Astrocyte (in vitro differentiated cells and primary cell): Measurements from ENCODE around the gene RIOK3. TPM values are rescaled to one million over a fixed set of nuclear protein-coding genes. Genes with fewer than 3 reads are reported as not detected.
A peak's percentile ranks its signal among the peaks of the same experiment; 100 is the strongest.

Experiments used
- DNase-seq: peaks from one replicate; pipeline ENCODE4 v3.0.0-alpha.2; 2010; ENCODE audit warnings: low read depth
- FAIRE-seq: peaks from 2 replicates; lab custom pipeline; 2011; peaks lifted over from hg19 to GRCh38; lab: Jason Lieb, UNC
- H2AFZ ChIP-seq: 2 replicates; pipeline ENCODE4 v1.6.0; 2012; ENCODE audit warnings: low read depth, low read length, inconsistent platforms
- H3K27ac ChIP-seq: 2 replicates; pipeline ENCODE4 v1.5.1; 2011; ENCODE audit warnings: low read depth, low read length, inconsistent platforms
- H3K27me3 ChIP-seq: 2 replicates; pipeline ENCODE4 v1.6.0; 2011; ENCODE audit warnings: low read length, inconsistent platforms; ENCODE audit not compliant: insufficient read depth
- H3K36me3 ChIP-seq: 2 replicates; pipeline ENCODE4 v1.5.1; 2011; ENCODE audit warnings: low read length, inconsistent platforms; ENCODE audit not compliant: insufficient read depth
- H3K4me1 ChIP-seq: 2 replicates; pipeline ENCODE4 v1.5.1; 2011; ENCODE audit warnings: low read length, inconsistent platforms; ENCODE audit not compliant: insufficient read depth
- H3K4me2 ChIP-seq: 2 replicates; pipeline ENCODE4 v1.6.0; 2012; ENCODE audit warnings: low read length, inconsistent platforms
- H3K4me3 ChIP-seq: 2 replicates; pipeline ENCODE4 v1.5.1; 2011; ENCODE audit warnings: low read depth, mild to moderate bottlenecking, low read length, inconsistent platforms; ENCODE audit not compliant: insufficient read depth
- H3K79me2 ChIP-seq: 2 replicates; pipeline ENCODE4 v1.6.0; 2012; ENCODE audit warnings: mild to moderate bottlenecking, low read length, inconsistent platforms; ENCODE audit not compliant: insufficient read depth
- H3K9ac ChIP-seq: 2 replicates; pipeline ENCODE4 v1.6.0; 2012; ENCODE audit warnings: mild to moderate bottlenecking, low read length, inconsistent platforms
- H3K9me3 ChIP-seq: 2 replicates; pipeline ENCODE4 v1.5.1; 2012; ENCODE audit warnings: low read depth, mild to moderate bottlenecking, low read length, inconsistent platforms; ENCODE audit not compliant: insufficient read depth
- H4K20me1 ChIP-seq: 2 replicates; pipeline ENCODE4 v1.6.0; 2012; ENCODE audit warnings: low read length, inconsistent platforms; ENCODE audit not compliant: insufficient read depth
- H3K27ac Mint-ChIP-seq: one replicate; pipeline ENCODE4 v1.8.0; 2021; ENCODE audit warnings: mild to moderate bottlenecking, mixed read lengths; ENCODE audit not compliant: unreplicated experiment
- H3K27me3 Mint-ChIP-seq: one replicate; pipeline ENCODE4 v1.8.0; 2021; ENCODE audit warnings: low read depth, mixed read lengths; ENCODE audit not compliant: unreplicated experiment
- H3K36me3 Mint-ChIP-seq: one replicate; pipeline ENCODE4 v1.8.0; 2021; ENCODE audit warnings: low read depth, mixed read lengths; ENCODE audit not compliant: unreplicated experiment
- H3K4me1 Mint-ChIP-seq: one replicate; pipeline ENCODE4 v1.8.0; 2021; ENCODE audit warnings: low read depth, mixed read lengths; ENCODE audit not compliant: unreplicated experiment
- H3K4me3 Mint-ChIP-seq: one replicate; pipeline ENCODE4 v1.8.0; 2021; ENCODE audit warnings: mild to moderate bottlenecking, moderate library complexity, mixed read lengths; ENCODE audit not compliant: unreplicated experiment
- H3K9me3 Mint-ChIP-seq: one replicate; pipeline ENCODE4 v1.8.0; 2021; ENCODE audit warnings: mild to moderate bottlenecking, mixed read lengths; ENCODE audit not compliant: unreplicated experiment
- EZH2 ChIP-seq: IDR thresholded peaks from 2 replicates; pipeline ENCODE4 v1.6.1; 2012; ENCODE audit warnings: mild to moderate bottlenecking, low read length, inconsistent platforms; ENCODE audit not compliant: insufficient read depth
- total RNA-seq: library from RNA; stranded (reverse); gene quantifications from 2 replicates; pipeline ENCODE4 v1.2.1, GENCODE V29; 2021
- TF ChIP-seq, protein P1 (sequence below): IDR thresholded peaks from 2 replicates; pipeline ENCODE4 v1.5.1; 2011; ENCODE audit warnings: low read depth, mild to moderate bottlenecking, inconsistent platforms, low read length, moderate library complexity; ENCODE audit not compliant: insufficient read depth

The RIOK3 gene
- total RNA-seq, 1 donor from 2014 or later = 96.0 TPM

- peaks cover 50% of the 10 kb centered on the region for H3K36me3 ChIP-seq
- DNase-seq = no peak
- H3K36me3 Mint-ChIP-seq = peaks cover 17% of the 10 kb centered on the region
Observed at GRCh38 chr18:23471486-23471885, 18.4 kb downstream of the RIOK3 start.

DNA sequence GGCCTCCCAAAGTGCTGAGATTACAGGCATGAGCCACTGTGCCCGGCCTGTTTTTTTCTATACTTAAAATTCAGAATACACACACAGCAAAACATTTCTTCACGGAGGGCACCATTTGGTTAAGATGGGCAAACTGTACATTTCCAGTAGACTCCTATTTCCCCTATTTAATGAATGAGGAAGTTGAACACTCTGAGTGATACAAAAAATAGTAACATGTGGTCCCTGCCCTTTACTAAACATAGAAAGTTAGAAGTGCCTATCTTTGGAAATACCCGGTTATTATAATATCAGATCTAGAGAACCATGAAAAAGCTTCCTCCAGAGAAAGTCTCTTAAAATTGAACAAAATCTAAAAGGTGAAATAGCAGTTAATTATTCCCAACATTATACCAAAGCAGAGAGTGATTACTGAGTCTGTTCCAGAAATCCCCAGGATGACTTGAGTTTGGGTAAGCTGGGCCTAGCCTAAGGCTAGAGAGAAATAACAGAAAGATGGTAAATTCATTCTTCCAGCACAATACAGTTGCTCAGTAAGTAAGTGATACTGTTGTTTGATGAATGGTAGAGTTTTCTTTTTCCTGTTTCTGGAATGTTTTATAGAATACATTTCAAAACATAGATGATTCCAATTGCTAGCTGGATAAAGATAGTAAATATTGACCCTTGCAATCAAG lies 26.9 kb downstream of the RIOK3 start:
- DNase-seq (no peak), FAIRE-seq (no peak)
- H3K4me3 ChIP-seq = no peak overlapping the region
- H3K9me3 Mint-ChIP-seq = no peaks in the 10 kb centered on the region
- no peak overlapping the region for H3K27ac Mint-ChIP-seq
- peaks cover 45% of the 10 kb centered on the region for H3K36me3 ChIP-seq
- H3K4me1 ChIP-seq = no peaks in the 10 kb centered on the region
- no peak for TF ChIP-seq EZH2
- TF ChIP-seq, protein P1, sequence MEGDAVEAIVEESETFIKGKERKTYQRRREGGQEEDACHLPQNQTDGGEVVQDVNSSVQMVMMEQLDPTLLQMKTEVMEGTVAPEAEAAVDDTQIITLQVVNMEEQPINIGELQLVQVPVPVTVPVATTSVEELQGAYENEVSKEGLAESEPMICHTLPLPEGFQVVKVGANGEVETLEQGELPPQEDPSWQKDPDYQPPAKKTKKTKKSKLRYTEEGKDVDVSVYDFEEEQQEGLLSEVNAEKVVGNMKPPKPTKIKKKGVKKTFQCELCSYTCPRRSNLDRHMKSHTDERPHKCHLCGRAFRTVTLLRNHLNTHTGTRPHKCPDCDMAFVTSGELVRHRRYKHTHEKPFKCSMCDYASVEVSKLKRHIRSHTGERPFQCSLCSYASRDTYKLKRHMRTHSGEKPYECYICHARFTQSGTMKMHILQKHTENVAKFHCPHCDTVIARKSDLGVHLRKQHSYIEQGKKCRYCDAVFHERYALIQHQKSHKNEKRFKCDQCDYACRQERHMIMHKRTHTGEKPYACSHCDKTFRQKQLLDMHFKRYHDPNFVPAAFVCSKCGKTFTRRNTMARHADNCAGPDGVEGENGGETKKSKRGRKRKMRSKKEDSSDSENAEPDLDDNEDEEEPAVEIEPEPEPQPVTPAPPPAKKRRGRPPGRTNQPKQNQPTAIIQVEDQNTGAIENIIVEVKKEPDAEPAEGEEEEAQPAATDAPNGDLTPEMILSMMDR = no peak
- H4K20me1 ChIP-seq = peaks cover 16% of the 10 kb centered on the region
- H3K79me2 ChIP-seq = no peaks in the 10 kb centered on the region
- no peak overlapping the region for H2AFZ ChIP-seq
- no peak overlapping the region for H3K4me2 ChIP-seq
- peaks cover 12% of the 10 kb centered on the region for H3K36me3 Mint-ChIP-seq
- H3K9me3 ChIP-seq = no peaks in the 10 kb centered on the region
- H3K4me1 Mint-ChIP-seq = peaks cover 2% of the 10 kb centered on the region
- no peaks in the 10 kb centered on the region for H3K27me3 ChIP-seq
- H3K27me3 Mint-ChIP-seq = no peaks in the 10 kb centered on the region
- H3K27ac ChIP-seq = no peak overlapping the region
- no peak overlapping the region for H3K9ac ChIP-seq
- no peak overlapping the region for H3K4me3 Mint-ChIP-seq

More at GRCh38 chr18:23471486-23471885, 18.4 kb downstream of the RIOK3 start:
- H3K9ac ChIP-seq = no peak overlapping the region
- no peak for FAIRE-seq
- H4K20me1 ChIP-seq = peaks cover 21% of the 10 kb centered on the region
- Mint-ChIP-seq H3K4me3 (no peak overlapping the region), H3K27me3 (no peaks in the 10 kb centered on the region), H3K9me3 (no peaks in the 10 kb centered on the region), H3K4me1 (no peaks in the 10 kb centered on the region), H3K27ac (no peak overlapping the region)
- no peaks in the 10 kb centered on the region for H3K4me1 ChIP-seq
- no peak overlapping the region for H3K4me2 ChIP-seq
- H2AFZ ChIP-seq = no peak overlapping the region
- H3K4me3 ChIP-seq = no peak overlapping the region
- TF ChIP-seq, protein P1 = no peak
- TF ChIP-seq EZH2 = no peak
- no peak overlapping the region for H3K27ac ChIP-seq
- no peaks in the 10 kb centered on the region for H3K27me3 ChIP-seq
- no peaks in the 10 kb centered on the region for H3K9me3 ChIP-seq
- no peaks in the 10 kb centered on the region for H3K79me2 ChIP-seq

DNA sequence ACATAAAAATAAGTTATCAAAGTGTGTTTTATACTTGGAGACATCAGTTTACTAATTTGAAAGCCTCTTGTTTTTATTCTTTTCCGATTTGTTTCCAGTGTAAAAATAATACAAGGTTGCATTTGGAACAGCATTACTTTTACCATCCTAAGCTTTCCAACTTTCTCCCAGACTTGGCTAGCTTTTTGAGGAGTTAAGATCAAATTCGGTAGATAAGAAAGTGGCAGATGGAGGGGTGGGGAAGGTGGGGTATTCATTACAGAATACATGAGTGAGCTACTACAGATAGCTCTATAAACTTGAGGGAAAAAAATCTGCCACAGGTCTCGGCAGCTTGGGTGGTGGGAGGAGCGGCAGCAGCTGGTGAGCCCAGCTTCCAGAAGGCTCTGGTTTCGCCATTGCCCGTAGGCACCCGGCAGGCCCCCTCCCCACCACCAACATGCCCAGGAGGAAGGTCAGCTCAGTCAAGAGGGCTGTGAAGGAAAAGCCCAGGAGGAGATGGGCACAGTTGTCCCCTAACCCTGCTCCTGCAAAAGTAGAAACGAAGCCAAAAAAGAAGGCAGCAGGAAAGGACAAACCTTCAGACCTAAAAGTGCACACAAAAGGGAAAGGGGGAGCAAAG lies 31.6 kb downstream of the RIOK3 start:
- Histone ChIP-seq H3K9ac (no peak overlapping the region), H3K4me1 (peaks cover 8% of the 10 kb centered on the region), H2AFZ (no peak overlapping the region), H3K9me3 (no peaks in the 10 kb centered on the region), H4K20me1 (peaks cover 12% of the 10 kb centered on the region), H3K27ac (no peak overlapping the region), H3K27me3 (no peaks in the 10 kb centered on the region), H3K79me2 (no peaks in the 10 kb centered on the region), H3K4me2 (no peak overlapping the region), H3K4me3 (no peak overlapping the region), H3K36me3 (peaks cover 24% of the 10 kb centered on the region)
- DNase-seq (no peak), FAIRE-seq (no peak)
- peak overlapping the region; percentile 43 for H3K27ac Mint-ChIP-seq
- no peaks in the 10 kb centered on the region for H3K9me3 Mint-ChIP-seq
- peaks cover 6% of the 10 kb centered on the region for H3K4me1 Mint-ChIP-seq
- H3K27me3 Mint-ChIP-seq = no peaks in the 10 kb centered on the region
- peaks cover 6% of the 10 kb centered on the region for H3K36me3 Mint-ChIP-seq
- H3K4me3 Mint-ChIP-seq = no peak overlapping the region
- no peak for TF ChIP-seq EZH2
- TF ChIP-seq, protein P1 = no peak
